Mucosa of rectum (tissue), 2 donors: ENCODE measurements around the gene CEP85.
"Not testable (repeated sequence)": the region's sequence is repeated elsewhere in the genome, so short reads cannot be mapped to it uniquely, and the experiment has no call there.

Experiments
- H3K27ac ChIP-seq, 2 donors: one replicate each; pipeline ENCODE4 v1.7.0; 2013; ENCODE audit warnings: inconsistent platforms in 2 of 2, low read depth in 2 of 2, low read length in 2 of 2
- H3K27me3 ChIP-seq, 2 donors: one replicate each; pipeline ENCODE4 v1.7.0; 2013; ENCODE audit warnings: low read length in 2 of 2; ENCODE audit not compliant: control insufficient read depth in 2 of 2, insufficient read depth in 2 of 2
- H3K36me3 ChIP-seq, 2 donors: one replicate each; pipeline ENCODE4 v1.7.0; 2013; ENCODE audit warnings: low read length in 2 of 2; ENCODE audit not compliant: control insufficient read depth in 2 of 2, insufficient read depth in 2 of 2
- H3K4me1 ChIP-seq, 2 donors: one replicate each; pipeline ENCODE4 v1.7.0; 2013; ENCODE audit warnings: low read length in 2 of 2, mild to moderate bottlenecking in 1 of 2; ENCODE audit not compliant: control insufficient read depth in 2 of 2, insufficient read depth in 2 of 2
- H3K4me3 ChIP-seq, 2 donors: one replicate each; pipeline ENCODE4 v1.7.0; 2013; ENCODE audit warnings: low read length in 2 of 2
- H3K9ac ChIP-seq, 2 donors: one replicate each; pipeline ENCODE4 v1.7.0; 2013; ENCODE audit warnings: low read length in 2 of 2, low read depth in 1 of 2, mild to moderate bottlenecking in 1 of 2
- H3K9me3 ChIP-seq, 2 donors: one replicate each; pipeline ENCODE4 v1.7.0; 2013; ENCODE audit warnings: low read length in 2 of 2; ENCODE audit not compliant: control insufficient read depth in 2 of 2
- donor health status: healthy.
- donor health status: Normal muscosa, but diverticular disease.

Gene CEP85

GRCh38 chr1:26297057-26297790, 63.2 kb downstream of the CEP85 start:
- Histone ChIP-seq H3K4me3 (no peak overlapping the region), H3K27ac (no peak overlapping the region), H3K9me3 (no peaks in the 10 kb centered on the region), H3K36me3 (no peaks in the 10 kb centered on the region), H3K4me1 (peaks cover 0 to 2% of the 10 kb centered on the region in 2 donors), H3K9ac (no peak overlapping the region), H3K27me3 (no peaks in the 10 kb centered on the region)

- Histone ChIP-seq H3K27me3 (no peaks in the 10 kb centered on the region), H3K4me1 (peaks cover 0 to 2% of the 10 kb centered on the region in 2 donors), H3K27ac (no peak overlapping the region), H3K36me3 (no peaks in the 10 kb centered on the region), H3K9ac (no peak overlapping the region), H3K4me3 (no peak overlapping the region), H3K9me3 (no peaks in the 10 kb centered on the region)
Observed at GRCh38 chr1:26297791-26298124, 63.8 kb downstream of the CEP85 start.

GRCh38 chr1:26300578-26301275, 66.7 kb downstream of the CEP85 start:
- no peak overlapping the region for H3K4me3 ChIP-seq
- H3K9ac ChIP-seq, result no peak overlapping the region
- peaks cover 2 to 3% of the 10 kb centered on the region in 2 donors for H3K4me1 ChIP-seq
- no peaks in the 10 kb centered on the region for H3K9me3 ChIP-seq
- no peaks in the 10 kb centered on the region for H3K36me3 ChIP-seq
- H3K27ac ChIP-seq, result no peak overlapping the region
- H3K27me3 ChIP-seq, result no peaks in the 10 kb centered on the region

- Histone ChIP-seq H3K36me3 (no peaks in the 10 kb centered on the region), H3K4me3 (no peak overlapping the region), H3K4me1 (peaks cover 12% of the 10 kb centered on the region in 2 donors), H3K9ac (no peak overlapping the region), H3K27me3 (no peaks in the 10 kb centered on the region), H3K27ac (no peak overlapping the region), H3K9me3 (no peaks in the 10 kb centered on the region)
Observed at GRCh38 chr1:26302733-26303405, 68.9 kb downstream of the CEP85 start.

- Histone ChIP-seq H3K36me3 (no peaks in the 10 kb centered on the region), H3K27ac (peak overlapping the region in 1 of 2 donors; percentile 32), H3K4me1 (peaks cover 10 to 12% of the 10 kb centered on the region in 2 donors), H3K9me3 (no peaks in the 10 kb centered on the region), H3K9ac (peak overlapping the region; percentile 74 to 75), H3K4me3 (peak overlapping the region; percentile 83 to 90), H3K27me3 (no peaks in the 10 kb centered on the region)
Observed at GRCh38 chr1:26305667-26306289, 71.8 kb downstream of the CEP85 start.

GRCh38 chr1:26306290-26307229, 72.6 kb downstream of the CEP85 start, which contains the start of gene UBXN11:
UBXN11 (minus strand) TSS chr1:26306636; CDS start chr1:26302883, 3,753 bp downstream.
- H3K27me3 ChIP-seq, result no peaks in the 10 kb centered on the region
- H3K27ac ChIP-seq, result peak within 1 kb of the TSS in 1 of 2 donors; percentile 43
- H3K9ac ChIP-seq, result peak within 1 kb of the TSS; percentile 74 to 75
- H3K4me1 ChIP-seq, result peaks cover 10 to 12% of the 10 kb centered on the region in 2 donors
- no peaks in the 10 kb centered on the region for H3K36me3 ChIP-seq
- peak within 1 kb of the TSS; percentile 83 to 90 for H3K4me3 ChIP-seq
- H3K9me3 ChIP-seq, result no peaks in the 10 kb centered on the region

- Histone ChIP-seq H3K27me3 (no peaks in the 10 kb centered on the region), H3K27ac (peak overlapping the region in 1 of 2 donors; percentile 43), H3K9me3 (no peaks in the 10 kb centered on the region), H3K9ac (peak overlapping the region; percentile 48 to 51), H3K4me1 (peaks cover 10 to 12% of the 10 kb centered on the region in 2 donors), H3K36me3 (no peaks in the 10 kb centered on the region), H3K4me3 (peak overlapping the region; percentile 83 to 90)
Observed at GRCh38 chr1:26307363-26307781, 73.4 kb downstream of the CEP85 start.

- not testable (repeated sequence) for H3K9me3 ChIP-seq, H3K9ac ChIP-seq, H3K4me3 ChIP-seq, H3K36me3 ChIP-seq, H3K27me3 ChIP-seq, H3K27ac ChIP-seq
- H3K4me1 ChIP-seq, result peaks cover 10 to 12% of the 10 kb centered on the region in 2 donors
Observed at GRCh38 chr1:26307966-26308899, 74.2 kb downstream of the CEP85 start.
